GM18909 (cell line): ENCODE results near the gene UTP25.
A peak's percentile ranks its signal among the peaks of the same experiment; 100 is the strongest.

Experiments
- ATAC-seq: cut with Tn5 transposase; IDR thresholded peaks from one replicate; pipeline ENCODE4 v1.9.1; 2021; ENCODE audit warnings: mild to moderate bottlenecking; ENCODE audit not compliant: unreplicated experiment, poor library complexity

The UTP25 gene

GRCh38 chr1:209805341-209805781 is 22.4 kb upstream of the UTP25 start:
- ATAC-seq: no peak

GRCh38 chr1:209805875-209806760 is 21.7 kb upstream of the UTP25 start, which contains the start of gene IRF6:
Gene IRF6 (minus strand): TSS chr1:209806142. CDS start chr1:209801413, 4,729 bp downstream.
- peak; percentile 87 for ATAC-seq

- no peak for ATAC-seq
Observed at GRCh38 chr1:209807509-209807908, 20.3 kb upstream of the UTP25 start.

- ATAC-seq: no peak
Observed at GRCh38 chr1:209808059-209808581, 19.7 kb upstream of the UTP25 start.

- no peak for ATAC-seq
Observed at GRCh38 chr1:209809611-209810010, 18.2 kb upstream of the UTP25 start.

GRCh38 chr1:209810783-209811182 is 17.0 kb upstream of the UTP25 start:
- ATAC-seq: no peak

GRCh38 chr1:209813902-209814301 is 13.9 kb upstream of the UTP25 start:
- no peak for ATAC-seq

GRCh38 chr1:209815490-209815889 is 12.3 kb upstream of the UTP25 start:
- ATAC-seq: no peak

GRCh38 chr1:209815931-209816341 is 11.8 kb upstream of the UTP25 start:
- ATAC-seq: no peak

- ATAC-seq: no peak
Observed at GRCh38 chr1:209816923-209817322, 10.8 kb upstream of the UTP25 start.

- ATAC-seq: no peak
Observed at GRCh38 chr1:209817691-209818090, 10.1 kb upstream of the UTP25 start.

- ATAC-seq: no peak
Observed at GRCh38 chr1:209819058-209819457, 8.7 kb upstream of the UTP25 start.

GRCh38 chr1:209820986-209821385 is 6.8 kb upstream of the UTP25 start:
- no peak for ATAC-seq

- ATAC-seq: no peak
Observed at GRCh38 chr1:209822706-209823105, 5.1 kb upstream of the UTP25 start.

- ATAC-seq: peak; percentile 40
Observed at GRCh38 chr1:209823143-209824041, 4.4 kb upstream of the UTP25 start.

- no peak for ATAC-seq
Observed at GRCh38 chr1:209825591-209826434, 2.0 kb upstream of the UTP25 start.

- ATAC-seq: no peak
Observed at GRCh38 chr1:209829716-209830115, 1.9 kb downstream of the UTP25 start.

GRCh38 chr1:209830722-209831121 is 3.0 kb downstream of the UTP25 start:
- no peak for ATAC-seq

- ATAC-seq: no peak
Observed at GRCh38 chr1:209831615-209832014, 3.8 kb downstream of the UTP25 start.

- no peak for ATAC-seq
Observed at GRCh38 chr1:209835782-209836298, 8.1 kb downstream of the UTP25 start.
